Peyer's patch (tissue), 4 donors: ENCODE measurements around the gene OR1I1.

Experiments used
- POLR2A ChIP-seq, 2 donors: fragments of 450-650 bp; IDR thresholded peaks; one replicate each; pipeline ENCODE4 v1.5.1; 2017; ENCODE audit warnings: antibody characterized with exemption in 2 of 2, mild to moderate bottlenecking in 2 of 2, moderate library complexity in 2 of 2
- TF ChIP-seq, protein P1 (sequence below), 6 experiments: fragments of 450-650 bp in 4 of 6; fragments of 200-600 bp in 2 of 6; sonication (generic) in 1 of 6; IDR thresholded peaks; one replicate each; pipeline ENCODE4 v1.5.1; 2017 to 2019; ENCODE audit warnings: antibody characterized with exemption in 6 of 6, mild to moderate bottlenecking in 3 of 6, moderate library complexity in 1 of 6

DNA sequence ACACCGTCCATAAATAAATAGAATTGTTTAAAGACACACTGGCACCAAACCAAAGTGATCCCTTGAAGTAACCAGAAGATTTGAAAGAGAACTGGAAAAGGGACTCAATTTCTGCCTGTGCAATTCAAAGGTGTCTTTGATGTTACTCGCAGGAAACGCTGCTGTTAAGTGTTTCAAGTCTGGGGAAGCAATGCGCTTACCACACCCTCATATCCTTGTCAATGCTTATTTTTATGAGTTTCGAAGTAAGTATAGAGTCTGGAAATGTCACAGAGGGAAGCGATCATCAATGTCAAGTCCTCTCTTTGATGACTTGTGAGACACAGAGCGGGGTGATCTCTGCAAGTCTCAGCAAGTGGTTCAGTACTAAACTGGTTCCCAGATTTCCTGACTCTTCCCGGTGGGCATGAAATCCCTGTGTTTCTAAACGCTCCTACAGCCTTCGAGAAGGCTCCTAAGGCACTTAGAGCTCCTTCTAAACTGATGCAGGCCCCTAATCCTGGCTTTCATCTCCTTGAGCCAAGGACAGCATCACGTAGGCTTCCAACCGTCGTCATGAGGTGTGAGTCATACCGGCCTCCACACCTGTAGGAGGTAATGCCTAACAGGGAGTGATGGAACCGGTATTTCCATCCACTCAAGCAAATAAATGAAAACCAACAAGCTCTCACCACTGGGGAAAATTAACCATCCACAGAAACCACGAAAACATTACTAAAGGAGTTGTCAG, 48.0 kb downstream of the OR1I1 start:
- TF ChIP-seq, protein P1, sequence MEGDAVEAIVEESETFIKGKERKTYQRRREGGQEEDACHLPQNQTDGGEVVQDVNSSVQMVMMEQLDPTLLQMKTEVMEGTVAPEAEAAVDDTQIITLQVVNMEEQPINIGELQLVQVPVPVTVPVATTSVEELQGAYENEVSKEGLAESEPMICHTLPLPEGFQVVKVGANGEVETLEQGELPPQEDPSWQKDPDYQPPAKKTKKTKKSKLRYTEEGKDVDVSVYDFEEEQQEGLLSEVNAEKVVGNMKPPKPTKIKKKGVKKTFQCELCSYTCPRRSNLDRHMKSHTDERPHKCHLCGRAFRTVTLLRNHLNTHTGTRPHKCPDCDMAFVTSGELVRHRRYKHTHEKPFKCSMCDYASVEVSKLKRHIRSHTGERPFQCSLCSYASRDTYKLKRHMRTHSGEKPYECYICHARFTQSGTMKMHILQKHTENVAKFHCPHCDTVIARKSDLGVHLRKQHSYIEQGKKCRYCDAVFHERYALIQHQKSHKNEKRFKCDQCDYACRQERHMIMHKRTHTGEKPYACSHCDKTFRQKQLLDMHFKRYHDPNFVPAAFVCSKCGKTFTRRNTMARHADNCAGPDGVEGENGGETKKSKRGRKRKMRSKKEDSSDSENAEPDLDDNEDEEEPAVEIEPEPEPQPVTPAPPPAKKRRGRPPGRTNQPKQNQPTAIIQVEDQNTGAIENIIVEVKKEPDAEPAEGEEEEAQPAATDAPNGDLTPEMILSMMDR (IDR thresholded peaks at IDR 0.05): no peak
- no peak for TF ChIP-seq POLR2A (IDR thresholded peaks at IDR 0.05)
